Transverse colon (tissue), 4 donors: ENCODE measurements around the gene HDAC9. TPM values are rescaled to one million over a fixed set of nuclear protein-coding genes. Genes with fewer than 3 reads are reported as not detected.

Experiments used
- DNase-seq: peaks from one replicate; pipeline ENCODE4 v3.0.0-alpha.2; 2019
- H3K27ac ChIP-seq, 4 donors: fragments of 200-600 bp; sonication (generic); 2 replicates each; pipeline ENCODE4 v1.5.1; 2016 to 2018; ENCODE audit warnings: inconsistent platforms in 4 of 4
- H3K27me3 ChIP-seq: fragments of 200-600 bp; sonication (generic); 2 replicates; pipeline ENCODE4 v1.5.1; 2017; ENCODE audit warnings: inconsistent platforms
- H3K36me3 ChIP-seq, 4 donors: fragments of 200-600 bp; sonication (generic); 2 replicates each; pipeline ENCODE4 v1.5.1; 2017 to 2019; ENCODE audit warnings: inconsistent platforms in 4 of 4
- H3K4me1 ChIP-seq, 4 donors: fragments of 200-600 bp; sonication (generic); 2 replicates each; pipeline ENCODE4 v1.5.1; 2017 to 2020; ENCODE audit warnings: inconsistent platforms in 4 of 4
- H3K4me3 ChIP-seq, 4 donors: fragments of 200-600 bp; sonication (generic); 1 replicate in 1 of 4; 2 replicates in 3 of 4; pipeline versions ENCODE4 v1.5.1 to v1.6.1; 2017 to 2019; ENCODE audit warnings: inconsistent platforms in 4 of 4
- H3K9me3 ChIP-seq, 2 donors: fragments of 200-600 bp; sonication (generic); 2 replicates each; pipeline ENCODE4 v1.5.1; 2017 to 2019; ENCODE audit warnings: inconsistent platforms in 2 of 2
- EP300 ChIP-seq: sonication (generic); formaldehyde crosslinking; IDR thresholded peaks from one replicate; pipeline ENCODE4 v1.6.1; 2017; ENCODE audit warnings: antibody characterized with exemption, low read depth
- POLR2A ChIP-seq: fragments of 450-650 bp; IDR thresholded peaks from one replicate; pipeline ENCODE4 v1.6.1; 2016; ENCODE audit warnings: antibody characterized with exemption, mild to moderate bottlenecking, moderate library complexity
- POLR2AphosphoS5 ChIP-seq, 3 donors: sonication (generic); formaldehyde crosslinking; IDR thresholded peaks; one replicate each; pipeline ENCODE4 v1.6.1; 2016; ENCODE audit warnings: antibody characterized with exemption in 3 of 3
- WGBS, 2 donors: methylation state at CpG; one replicate each; pipeline ENCODE4 v1.1.5; 2018; ENCODE audit warnings: low coverage in 1 of 2; 5-methylcytosine and 5-hydroxymethylcytosine counted together
- in situ Hi-C, 4 donors: fragments of 200-750 bp; cut with MboI; loops; one replicate each; pipeline versions ENCODE4 v1.15.0 to v1.15.1; 2017; ENCODE audit warnings: low sequenced_read_pairs in 3 of 4, low pct_ligation_motif_present in 1 of 4, low pct_unique_long_range_greater_than_20kb in 1 of 4
- intact Hi-C: fragments of 100-400 bp; cut with DNase I; formaldehyde crosslinking; loops from one replicate; pipeline ENCODE4 v1.15.1; 2023; ENCODE audit warnings: low total_unique reads
- total RNA-seq, 4 donors: library from RNA; depleted of rRNA; stranded (reverse); fragments of >200 nt; gene quantifications; one replicate each; pipeline ENCODE4 v1.1.0, GENCODE V29; 2016
- TF ChIP-seq, protein P1 (sequence below), 5 experiments: fragments of 200-600 bp in 3 of 5; fragments of 450-650 bp in 2 of 5; sonication (generic) in 3 of 5; IDR thresholded peaks; 1 replicate in 2 of 5; 2 replicates in 3 of 5; pipeline ENCODE4 v1.5.1; 2016 to 2017; ENCODE audit warnings: antibody characterized with exemption in 5 of 5, inconsistent platforms in 3 of 5, mild to moderate bottlenecking in 2 of 5, moderate library complexity in 1 of 5

Gene HDAC9
- total RNA-seq, 4 donors from 2014 or later = 6.0 to 47.5 (median 33.7) TPM

DNA sequence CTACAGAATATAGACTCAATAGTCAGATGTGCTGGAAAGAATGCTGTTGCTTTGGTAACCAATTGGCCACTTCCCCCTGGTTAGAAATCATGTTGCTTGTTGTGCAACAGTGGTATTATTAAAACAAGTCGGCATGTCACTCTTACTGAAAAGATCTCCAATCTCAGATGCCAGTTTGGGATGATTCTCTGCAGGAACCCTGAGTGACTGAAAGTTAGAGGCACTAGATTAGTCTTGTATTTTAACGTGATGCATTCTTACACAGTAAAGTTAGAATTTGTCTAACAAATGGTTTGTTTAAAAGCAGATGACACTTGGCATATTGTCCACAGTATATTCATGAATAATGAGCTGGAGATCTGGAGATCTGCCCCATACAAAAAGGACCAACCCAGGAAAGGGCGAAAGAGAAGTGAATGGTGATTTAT lies 334.3 kb downstream of the HDAC9 start:
- 30 to 39% methylated on average over 2 to 3 of the region's 3 CpGs for WGBS, 2 donors
- in situ Hi-C loops = no loop called here
- Histone ChIP-seq H3K27me3 (no peaks in the 10 kb centered on the region), H3K4me3 (no peak overlapping the region), H3K4me1 (peaks cover 0 to 17% (median 6%) of the 10 kb centered on the region in 4 donors), H3K9me3 (no peaks in the 10 kb centered on the region), H3K36me3 (no peaks in the 10 kb centered on the region), H3K27ac (no peak overlapping the region)
- TF ChIP-seq POLR2A = no peak
- TF ChIP-seq POLR2AphosphoS5 (IDR thresholded peaks at IDR 0.05) = no peak
- TF ChIP-seq, protein P1, sequence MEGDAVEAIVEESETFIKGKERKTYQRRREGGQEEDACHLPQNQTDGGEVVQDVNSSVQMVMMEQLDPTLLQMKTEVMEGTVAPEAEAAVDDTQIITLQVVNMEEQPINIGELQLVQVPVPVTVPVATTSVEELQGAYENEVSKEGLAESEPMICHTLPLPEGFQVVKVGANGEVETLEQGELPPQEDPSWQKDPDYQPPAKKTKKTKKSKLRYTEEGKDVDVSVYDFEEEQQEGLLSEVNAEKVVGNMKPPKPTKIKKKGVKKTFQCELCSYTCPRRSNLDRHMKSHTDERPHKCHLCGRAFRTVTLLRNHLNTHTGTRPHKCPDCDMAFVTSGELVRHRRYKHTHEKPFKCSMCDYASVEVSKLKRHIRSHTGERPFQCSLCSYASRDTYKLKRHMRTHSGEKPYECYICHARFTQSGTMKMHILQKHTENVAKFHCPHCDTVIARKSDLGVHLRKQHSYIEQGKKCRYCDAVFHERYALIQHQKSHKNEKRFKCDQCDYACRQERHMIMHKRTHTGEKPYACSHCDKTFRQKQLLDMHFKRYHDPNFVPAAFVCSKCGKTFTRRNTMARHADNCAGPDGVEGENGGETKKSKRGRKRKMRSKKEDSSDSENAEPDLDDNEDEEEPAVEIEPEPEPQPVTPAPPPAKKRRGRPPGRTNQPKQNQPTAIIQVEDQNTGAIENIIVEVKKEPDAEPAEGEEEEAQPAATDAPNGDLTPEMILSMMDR (IDR thresholded peaks at IDR 0.05) = no peak
- TF ChIP-seq EP300 = no peak
- no peak for DNase-seq
- intact Hi-C loops = no loop called here

DNA sequence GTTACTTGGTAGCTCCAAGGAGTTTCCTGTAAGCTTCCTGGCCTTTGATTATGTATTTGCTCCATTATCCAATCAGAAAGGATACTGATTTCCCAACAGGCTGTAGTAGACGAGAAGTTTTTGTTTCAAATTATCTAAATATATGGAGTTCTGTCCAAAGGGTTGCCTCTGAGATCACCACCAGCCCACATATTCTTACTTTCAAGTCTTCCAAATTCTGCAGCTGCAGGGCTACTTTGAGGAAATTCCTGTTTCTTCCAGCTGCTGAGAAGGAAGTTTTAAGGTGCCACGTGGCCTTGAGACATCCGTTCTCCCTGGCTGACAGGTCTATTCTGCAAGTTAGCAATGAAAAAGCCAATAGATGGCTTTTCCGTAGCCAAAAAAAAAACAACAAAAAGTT lies 335.9 kb downstream of the HDAC9 start:
- no peak for DNase-seq
- no peak overlapping the region for H3K4me3 ChIP-seq
- no peaks in the 10 kb centered on the region for H3K9me3 ChIP-seq
- intact Hi-C loops = no loop called here
- no peaks in the 10 kb centered on the region for H3K36me3 ChIP-seq
- WGBS, 2 donors = 60 to 65% methylated on average over 4 of the region's 4 CpGs
- no peak overlapping the region for H3K27ac ChIP-seq
- TF ChIP-seq EP300 = no peak
- no peaks in the 10 kb centered on the region for H3K27me3 ChIP-seq
- in situ Hi-C loops = no loop called here
- H3K4me1 ChIP-seq = peaks cover 0 to 17% (median 6%) of the 10 kb centered on the region in 4 donors

DNA sequence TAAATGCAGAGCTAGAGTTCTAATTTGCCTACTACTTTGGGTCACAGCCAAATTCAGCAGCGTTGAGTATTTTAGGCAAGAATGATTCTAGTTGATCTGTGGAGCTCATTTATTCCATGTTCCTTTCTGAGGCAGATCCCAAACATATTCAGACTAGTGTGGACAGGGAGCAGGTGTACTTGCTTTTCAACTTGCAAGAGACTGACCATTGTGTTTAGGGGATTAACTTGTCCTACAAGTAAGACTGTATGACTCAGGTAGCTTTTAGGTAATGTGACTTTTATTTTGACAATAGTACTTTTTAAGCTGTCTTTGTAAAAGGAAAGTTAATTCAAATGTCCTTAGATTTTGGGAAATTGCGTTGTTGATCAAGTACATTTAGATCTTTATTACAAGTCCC lies 336.4 kb downstream of the HDAC9 start:
- TF ChIP-seq POLR2A (no peak), POLR2AphosphoS5 (IDR thresholded peaks at IDR 0.05) (no peak), EP300 (no peak)
- intact Hi-C loops (no loop called here), in situ Hi-C loops (no loop called here)
- Histone ChIP-seq H3K4me3 (no peak overlapping the region), H3K36me3 (no peaks in the 10 kb centered on the region), H3K4me1 (peaks cover 0 to 17% (median 6%) of the 10 kb centered on the region in 4 donors), H3K27me3 (no peaks in the 10 kb centered on the region), H3K9me3 (no peaks in the 10 kb centered on the region), H3K27ac (no peak overlapping the region)
- no peak for DNase-seq
- WGBS, 2 donors = 71 to 86% methylated on average over 2 of the region's 2 CpGs

DNA sequence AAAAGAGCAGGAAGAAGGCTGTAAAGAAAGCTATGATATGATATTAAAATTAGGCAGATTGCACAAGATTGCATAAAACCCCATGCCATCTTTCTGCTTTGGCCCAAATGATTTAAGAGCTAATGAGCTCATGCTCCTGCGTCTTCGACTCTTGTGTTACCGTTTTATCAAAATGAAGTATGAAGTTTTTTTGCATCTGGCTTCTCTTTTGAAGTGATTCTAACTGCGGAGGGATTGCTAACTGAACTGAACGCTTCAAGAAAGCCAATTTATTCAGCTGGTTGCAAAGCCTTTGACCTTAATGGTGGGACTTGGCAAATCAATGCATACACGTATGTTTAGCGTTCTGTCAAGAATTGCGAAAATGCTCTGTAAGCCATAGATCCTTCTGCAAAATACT lies 339.0 kb downstream of the HDAC9 start:
- intact Hi-C loops (no loop called here), in situ Hi-C loops (no loop called here)
- Histone ChIP-seq H3K9me3 (no peaks in the 10 kb centered on the region), H3K4me1 (peaks cover 0 to 7% (median 3%) of the 10 kb centered on the region in 4 donors), H3K36me3 (no peaks in the 10 kb centered on the region), H3K27me3 (no peaks in the 10 kb centered on the region), H3K27ac (no peak overlapping the region), H3K4me3 (no peak overlapping the region)
- no peak for TF ChIP-seq EP300
- TF ChIP-seq POLR2AphosphoS5 (IDR thresholded peaks at IDR 0.05) = no peak
- no peak for DNase-seq
- WGBS, 2 donors = 78 to 89% methylated on average over 8 of the region's 8 CpGs

DNA sequence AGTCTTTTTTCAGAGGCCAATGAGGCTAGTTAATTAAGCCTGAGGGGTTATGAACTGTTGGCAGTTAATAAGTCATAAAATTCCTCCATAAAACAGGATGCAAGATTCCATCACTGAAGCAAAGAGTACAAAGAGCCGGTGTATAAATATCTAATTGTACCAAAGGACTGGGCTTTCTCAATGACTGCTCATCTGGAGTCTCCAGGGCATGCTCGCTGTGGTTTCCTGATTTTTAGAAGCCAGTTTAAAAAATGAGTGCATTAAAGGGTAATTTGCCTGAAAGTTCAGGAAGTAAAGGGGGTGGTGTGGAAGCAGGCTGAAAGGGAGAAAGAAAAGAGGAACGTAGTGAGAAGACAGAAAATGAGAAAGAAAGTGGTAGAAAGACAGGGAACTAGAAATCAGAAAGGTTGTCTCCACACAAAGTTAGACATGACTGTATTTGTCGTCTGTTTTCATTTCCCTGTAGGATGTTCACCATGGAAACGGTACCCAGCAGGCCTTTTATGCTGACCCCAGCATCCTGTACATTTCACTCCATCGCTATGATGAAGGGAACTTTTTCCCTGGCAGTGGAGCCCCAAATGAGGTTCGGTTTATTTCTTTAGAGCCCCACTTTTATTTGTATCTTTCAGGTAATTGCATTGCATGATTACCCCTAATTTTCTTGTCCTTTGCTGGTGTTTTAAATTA lies 339.6 kb downstream of the HDAC9 start:
- Histone ChIP-seq H3K36me3 (no peaks in the 10 kb centered on the region), H3K4me3 (no peak overlapping the region), H3K27ac (no peak overlapping the region), H3K27me3 (no peaks in the 10 kb centered on the region), H3K9me3 (no peaks in the 10 kb centered on the region), H3K4me1 (peaks cover 0 to 2% (median under 1%) of the 10 kb centered on the region in 4 donors)
- intact Hi-C loops (no loop called here), in situ Hi-C loops (no loop called here)
- DNase-seq = no peak
- no peak for TF ChIP-seq POLR2A
- TF ChIP-seq, protein P1 (IDR thresholded peaks at IDR 0.05) = no peak
- no peak for TF ChIP-seq EP300
- TF ChIP-seq POLR2AphosphoS5 (IDR thresholded peaks at IDR 0.05) = no peak
- 52 to 57% methylated on average over 5 to 7 of the region's 7 CpGs for WGBS, 2 donors
